ENCODE measurements around the gene DCHS2.

Gene DCHS2

GRCh38 chr4:154478128-154478527 lies 13.5 kb downstream of the DCHS2 start:
- DNase-seq (ENCODE audit: low read depth in 2 of 2): no peak
- no peak for TF ChIP-seq CTCF (IDR thresholded peaks at IDR 0.05; ENCODE audit: low read depth, low read length)
- H3K4me3 ChIP-seq (replicated peaks in 1 of 2; ENCODE audit: low read depth in 2 of 2, low read length in 2 of 2): no peak overlapping the region

GRCh38 chr4:154476232-154476631 lies 15.4 kb downstream of the DCHS2 start:
- DNase-seq (ENCODE audit: low read depth in 2 of 2): no peak
- TF ChIP-seq CTCF (IDR thresholded peaks at IDR 0.05; ENCODE audit: low read depth, low read length): no peak
- no peak overlapping the region for H3K4me3 ChIP-seq (replicated peaks in 1 of 2; ENCODE audit: low read depth in 2 of 2, low read length in 2 of 2)

- DNase-seq (ENCODE audit: low read depth in 2 of 2): no peak
- TF ChIP-seq CTCF (IDR thresholded peaks at IDR 0.05; ENCODE audit: low read depth, low read length): no peak
Observed at GRCh38 chr4:154475820-154476219, 15.8 kb downstream of the DCHS2 start.

GRCh38 chr4:154473497-154473896 lies 18.1 kb downstream of the DCHS2 start:
- no peak for TF ChIP-seq CTCF (IDR thresholded peaks at IDR 0.05; ENCODE audit: low read depth, low read length)
- H3K4me3 ChIP-seq (replicated peaks in 1 of 2; ENCODE audit: low read depth in 2 of 2, low read length in 2 of 2): no peak overlapping the region
- DNase-seq (ENCODE audit: low read depth in 2 of 2): no peak

More at GRCh38 chr4:154475820-154476219, 15.8 kb downstream of the DCHS2 start:
- H3K4me3 ChIP-seq (replicated peaks in 1 of 2; ENCODE audit: low read depth in 2 of 2, low read length in 2 of 2): no peak overlapping the region

- no peak overlapping the region for H3K4me3 ChIP-seq (replicated peaks in 1 of 2; ENCODE audit: low read depth in 2 of 2, low read length in 2 of 2)
- no peak for TF ChIP-seq CTCF (IDR thresholded peaks at IDR 0.05; ENCODE audit: low read depth, low read length)
- no peak for DNase-seq (ENCODE audit: low read depth in 2 of 2)
Observed at GRCh38 chr4:154472858-154473257, 18.7 kb downstream of the DCHS2 start.

GRCh38 chr4:154471526-154472331 lies 19.9 kb downstream of the DCHS2 start:
- no peak for TF ChIP-seq CTCF (IDR thresholded peaks at IDR 0.05; ENCODE audit: low read depth, low read length)
- DNase-seq (ENCODE audit: low read depth in 2 of 2): no peak

More at GRCh38 chr4:154471526-154472331, 19.9 kb downstream of the DCHS2 start:
- H3K4me3 ChIP-seq (replicated peaks in 1 of 2; ENCODE audit: low read depth in 2 of 2, low read length in 2 of 2): no peak overlapping the region
